Measurements from ENCODE around the gene VPS26C. TPM values are rescaled to one million over a fixed set of nuclear protein-coding genes. Genes with fewer than 3 reads are reported as not detected.

VPS26C gene
- total and polyA plus RNA-seq, 9 of the 15 experiments (the other 6 are each of a cell fraction or from before 2014, with no cell fraction given): 32.8 to 48.7 (median 42.1) TPM

GRCh38 chr21:37220981-37221664, 46.0 kb downstream of the VPS26C start (continued):
- TF ChIP-seq, protein P1, sequence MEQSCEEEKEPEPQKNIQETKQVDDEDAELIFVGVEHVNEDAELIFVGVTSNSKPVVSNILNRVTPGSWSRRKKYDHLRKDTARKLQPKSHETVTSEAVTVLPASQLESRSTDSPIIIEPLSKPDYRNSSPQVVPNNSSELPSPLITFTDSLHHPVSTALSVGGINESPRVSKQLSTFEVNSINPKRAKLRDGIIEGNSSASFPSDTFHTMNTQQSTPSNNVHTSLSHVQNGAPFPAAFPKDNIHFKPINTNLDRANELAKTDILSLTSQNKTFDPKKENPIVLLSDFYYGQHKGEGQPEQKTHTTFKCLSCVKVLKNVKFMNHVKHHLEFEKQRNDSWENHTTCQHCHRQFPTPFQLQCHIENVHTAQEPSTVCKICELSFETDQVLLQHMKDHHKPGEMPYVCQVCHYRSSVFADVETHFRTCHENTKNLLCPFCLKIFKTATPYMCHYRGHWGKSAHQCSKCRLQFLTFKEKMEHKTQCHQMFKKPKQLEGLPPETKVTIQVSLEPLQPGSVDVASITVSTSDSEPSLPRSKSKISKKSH (CRISPR knock-in tag; IDR thresholded peaks at IDR 0.05): no peak
- TF ChIP-seq RBM25 (IDR thresholded peaks at IDR 0.05; ENCODE audit: low read depth, low read length, severe bottlenecking): no peak
- no peak for TF ChIP-seq NCOA1 (IDR thresholded peaks at IDR 0.05; ENCODE audit: low read depth)
- TF ChIP-seq SAFB (IDR thresholded peaks at IDR 0.05; ENCODE audit: borderline replicate concordance, low read depth, low read length): peak; percentile 64
- no peak for TF ChIP-seq RFX7 (CRISPR knock-in tag; IDR thresholded peaks at IDR 0.05)
- no peak for TF ChIP-seq CEBPG (CRISPR knock-in tag; IDR thresholded peaks at IDR 0.05)
- no peak for TF ChIP-seq CEBPG (tag; conservative IDR thresholded peaks at IDR 0.05 in 1 of 2, IDR thresholded peaks at IDR 0.05 in 1 of 2)
- no peak for TF ChIP-seq SMARCA4 (IDR thresholded peaks at IDR 0.05)
- TF ChIP-seq, protein P2, sequence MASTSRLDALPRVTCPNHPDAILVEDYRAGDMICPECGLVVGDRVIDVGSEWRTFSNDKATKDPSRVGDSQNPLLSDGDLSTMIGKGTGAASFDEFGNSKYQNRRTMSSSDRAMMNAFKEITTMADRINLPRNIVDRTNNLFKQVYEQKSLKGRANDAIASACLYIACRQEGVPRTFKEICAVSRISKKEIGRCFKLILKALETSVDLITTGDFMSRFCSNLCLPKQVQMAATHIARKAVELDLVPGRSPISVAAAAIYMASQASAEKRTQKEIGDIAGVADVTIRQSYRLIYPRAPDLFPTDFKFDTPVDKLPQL (IDR thresholded peaks at IDR 0.05; ENCODE audit: extremely low read depth, insufficient read length): no peak
- no peak for TF ChIP-seq NUFIP1 (IDR thresholded peaks at IDR 0.05; ENCODE audit: partially characterized antibody)
- no peak for TF ChIP-seq ZNF224 (CRISPR knock-in tag; IDR thresholded peaks at IDR 0.05)
- no peak for TF ChIP-seq DACH1 (IDR thresholded peaks at IDR 0.05; ENCODE audit: partially characterized antibody)
- TF ChIP-seq RBBP5 (IDR thresholded peaks at IDR 0.05; ENCODE audit: borderline replicate concordance, insufficient read depth, low read length, poor library complexity, severe bottlenecking): peak; percentile 4
- 0 out of 2 replicates have a peak, but pooled peaks have one; percentile 37 for TF ChIP-seq NR2C1 (IDR thresholded peaks at IDR 0.05)
- TF ChIP-seq NR2C1 (tag; IDR thresholded peaks at IDR 0.05): peak; percentile 17; the same call in 1 of the 2 replicates
- TF ChIP-seq PBX2 (CRISPR knock-in tag; IDR thresholded peaks at IDR 0.05; ENCODE audit: low read depth): no peak
- no peak for TF ChIP-seq PBX2 (tag; conservative IDR thresholded peaks at IDR 0.05; ENCODE audit: low read depth)
- no peak for TF ChIP-seq HOXB6 (CRISPR knock-in tag; IDR thresholded peaks at IDR 0.05; ENCODE audit: borderline replicate concordance)
- no peak for TF ChIP-seq ZNF197 (CRISPR knock-in tag; IDR thresholded peaks at IDR 0.05; ENCODE audit: low read depth)
- TF ChIP-seq ZNF511 (CRISPR knock-in tag; IDR thresholded peaks at IDR 0.05): peak; percentile 77
- no peak for TF ChIP-seq SMAD2 (IDR thresholded peaks at IDR 0.05; ENCODE audit: low read depth, low read length)
- TF ChIP-seq MLLT1 (IDR thresholded peaks at IDR 0.05): no peak

Measured in K562 (cell line).